ENCODE measurements around the gene ENKUR.

GRCh38 chr10:25050402-25050801 lies 34.4 kb upstream of the ENKUR start:
- TF ChIP-seq CTCF (IDR thresholded peaks at IDR 0.05), result no peak
- TF ChIP-seq POLR2AphosphoS5 (IDR thresholded peaks at IDR 0.05), result no peak

Data from prostate gland (tissue), 2 donors.